Osteocyte (in vitro differentiated cells): ENCODE measurements around the gene RNF4. TPM values are rescaled to one million over a fixed set of nuclear protein-coding genes. Genes with fewer than 3 reads are reported as not detected.

Source experiments
- DNase-seq: peaks from one replicate; pipeline ENCODE4 v3.0.0; 2021; ENCODE audit warnings: mixed read lengths; ENCODE audit not compliant: unreplicated experiment; ENCODE audit errors: extremely low spot score
- H3K27ac Mint-ChIP-seq: one replicate; pipeline ENCODE4 v1.8.0; 2021; ENCODE audit warnings: mild to moderate bottlenecking, mixed read lengths; ENCODE audit not compliant: unreplicated experiment
- H3K27me3 Mint-ChIP-seq: one replicate; pipeline ENCODE4 v1.8.0; 2021; ENCODE audit warnings: mixed read lengths; ENCODE audit not compliant: unreplicated experiment
- H3K36me3 Mint-ChIP-seq: one replicate; pipeline ENCODE4 v1.8.0; 2021; ENCODE audit warnings: mixed read lengths; ENCODE audit not compliant: unreplicated experiment
- H3K4me1 Mint-ChIP-seq: one replicate; pipeline ENCODE4 v1.8.0; 2021; ENCODE audit warnings: mixed read lengths; ENCODE audit not compliant: unreplicated experiment
- H3K4me3 Mint-ChIP-seq: one replicate; pipeline ENCODE4 v1.8.0; 2021; ENCODE audit warnings: mild to moderate bottlenecking, moderate library complexity, mixed read lengths; ENCODE audit not compliant: unreplicated experiment
- H3K9me3 Mint-ChIP-seq: one replicate; pipeline ENCODE4 v1.8.0; 2021; ENCODE audit warnings: mixed read lengths; ENCODE audit not compliant: unreplicated experiment
- CTCF ChIP-seq: fragments of 200-600 bp; sonication (generic); IDR thresholded peaks from 2 replicates; pipeline ENCODE4 v1.5.0; 2021; ENCODE audit warnings: antibody characterized with exemption, mild to moderate bottlenecking, moderate library complexity
- total RNA-seq: library from RNA; stranded (reverse); gene quantifications from 2 replicates; pipeline ENCODE4 v1.2.1, GENCODE V29; 2021

RNF4 gene
- total RNA-seq, 1 donor from 2014 or later, result 57.6 TPM

GRCh38 chr4:2469192-2469984 lies 482 bp downstream of the RNF4 start:
- Mint-ChIP-seq H3K9me3 (no peaks in the 10 kb centered on the region), H3K4me3 (peak overlapping the region; percentile 92), H3K4me1 (peaks cover 32% of the 10 kb centered on the region), H3K27ac (peak overlapping the region; percentile 91), H3K36me3 (peaks cover 22% of the 10 kb centered on the region), H3K27me3 (no peaks in the 10 kb centered on the region)
- no peak for TF ChIP-seq CTCF
- no peak for DNase-seq

GRCh38 chr4:2470791-2471190 lies 1.9 kb downstream of the RNF4 start:
- Mint-ChIP-seq H3K9me3 (no peaks in the 10 kb centered on the region), H3K4me1 (peaks cover 36% of the 10 kb centered on the region), H3K36me3 (peaks cover 22% of the 10 kb centered on the region), H3K4me3 (peak overlapping the region; percentile 92), H3K27ac (peak overlapping the region; percentile 91), H3K27me3 (no peaks in the 10 kb centered on the region)
- TF ChIP-seq CTCF, result no peak
- no peak for DNase-seq

GRCh38 chr4:2472187-2472586 lies 3.3 kb downstream of the RNF4 start:
- peaks cover 40% of the 10 kb centered on the region for H3K4me1 Mint-ChIP-seq
- H3K27me3 Mint-ChIP-seq, result no peaks in the 10 kb centered on the region
- no peak for TF ChIP-seq CTCF
- H3K27ac Mint-ChIP-seq, result peak overlapping the region; percentile 44
- DNase-seq, result no peak
- peaks cover 22% of the 10 kb centered on the region for H3K36me3 Mint-ChIP-seq
- no peaks in the 10 kb centered on the region for H3K9me3 Mint-ChIP-seq
- no peak overlapping the region for H3K4me3 Mint-ChIP-seq

- Mint-ChIP-seq H3K27me3 (no peaks in the 10 kb centered on the region), H3K4me3 (no peak overlapping the region), H3K27ac (peak overlapping the region; percentile 76), H3K9me3 (no peaks in the 10 kb centered on the region), H3K36me3 (peaks cover under 1% of the 10 kb centered on the region), H3K4me1 (peaks cover 50% of the 10 kb centered on the region)
- TF ChIP-seq CTCF, result no peak
- no peak for DNase-seq
These were observed 9.3 kb downstream of the RNF4 start for GRCh38 chr4:2478229-2478628.

- no peak for TF ChIP-seq CTCF
- DNase-seq, result no peak
- Mint-ChIP-seq H3K4me1 (peaks cover 60% of the 10 kb centered on the region), H3K9me3 (no peaks in the 10 kb centered on the region), H3K27me3 (no peaks in the 10 kb centered on the region), H3K27ac (no peak overlapping the region), H3K4me3 (no peak overlapping the region), H3K36me3 (no peaks in the 10 kb centered on the region)
These were observed 11.7 kb downstream of the RNF4 start for GRCh38 chr4:2480649-2481048.
